Smooth muscle cell (in vitro differentiated cells): Measurements from ENCODE around the gene HSPA1B. TPM values are rescaled to one million over a fixed set of nuclear protein-coding genes. Genes with fewer than 3 reads are reported as not detected.

Experiments used
- DNase-seq: peaks from one replicate; lab custom pipeline; 2025; ENCODE audit not compliant: unreplicated experiment; lab: John Stamatoyannopoulos, UW
- H2AFZ ChIP-seq: fragments of 200-600 bp; sonication (generic); 2 replicates; pipeline ENCODE4 v1.6.0; 2016; ENCODE audit warnings: antibody characterized with exemption, low read depth, mild to moderate bottlenecking
- H3F3A ChIP-seq: fragments of 200-600 bp; sonication (generic); 2 replicates; pipeline ENCODE4 v1.6.0; 2017; ENCODE audit warnings: antibody characterized with exemption, low read depth
- H3K27ac ChIP-seq: fragments of 200-600 bp; sonication (generic); 2 replicates; pipeline ENCODE4 v1.5.1; 2016; ENCODE audit warnings: low read depth, mild to moderate bottlenecking
- H3K27me3 ChIP-seq: fragments of 200-600 bp; sonication (generic); 2 replicates; pipeline ENCODE4 v1.6.1; 2016; ENCODE audit warnings: low read depth, mild to moderate bottlenecking
- H3K36me3 ChIP-seq: fragments of 200-600 bp; sonication (generic); 2 replicates; pipeline ENCODE4 v1.5.1; 2016; ENCODE audit warnings: low read depth
- H3K4me1 ChIP-seq: fragments of 200-600 bp; sonication (generic); 2 replicates; pipeline ENCODE4 v1.5.1; 2016; ENCODE audit warnings: low read depth
- H3K4me2 ChIP-seq: fragments of 200-600 bp; sonication (generic); 2 replicates; pipeline ENCODE4 v1.6.0; 2016; ENCODE audit warnings: mild to moderate bottlenecking
- H3K4me3 ChIP-seq: fragments of 200-600 bp; sonication (generic); 2 replicates; pipeline ENCODE4 v1.5.1; 2016; ENCODE audit warnings: mild to moderate bottlenecking
- H3K79me2 ChIP-seq: fragments of 200-600 bp; sonication (generic); 2 replicates; pipeline ENCODE4 v1.6.0; 2016; ENCODE audit warnings: low read depth, mild to moderate bottlenecking
- H3K9ac ChIP-seq: fragments of 200-600 bp; sonication (generic); 2 replicates; pipeline ENCODE4 v1.6.0; 2016; ENCODE audit warnings: low read depth
- H3K9me3 ChIP-seq: fragments of 200-600 bp; sonication (generic); replicated peaks from 2 replicates; pipeline ENCODE4 v1.5.1; 2016; ENCODE audit warnings: low read depth
- H4K20me1 ChIP-seq: fragments of 200-600 bp; sonication (generic); 2 replicates; pipeline ENCODE4 v1.6.0; 2016; ENCODE audit warnings: low read depth
- CTCF ChIP-seq: fragments of 200-600 bp; sonication (generic); IDR thresholded peaks from 2 replicates; pipeline ENCODE4 v1.5.1; 2017; ENCODE audit warnings: borderline replicate concordance, mild to moderate bottlenecking, antibody characterized with exemption; ENCODE audit not compliant: insufficient read depth, poor library complexity, severe bottlenecking
- WGBS: methylation state at CpG from one replicate; pipeline ENCODE4 v1.1.7; 2016; ENCODE audit warnings: low lambda C conversion rate; 5-methylcytosine and 5-hydroxymethylcytosine counted together
- polyA plus RNA-seq: library from polyadenylated mRNA; unstranded; fragments of >200 nt; fragmentation: Nextera tagmentation; extraction: Ambion mirVana; gene quantifications from 2 replicates; pipeline ENCODE4 v1.2.1, GENCODE V29; 2016
- total RNA-seq: library from RNA; depleted of rRNA; stranded (reverse); fragments of >200 nt; gene quantifications from 2 replicates; pipeline ENCODE4 v1.2.3, GENCODE V29; 2014

Gene HSPA1B
- total and polyA plus RNA-seq, 2 experiments from 2014 or later: 30.7 to 43.1 TPM

GRCh38 chr6:31825553-31825952 lies 2.0 kb upstream of the HSPA1B start:
- TF ChIP-seq CTCF: no peak
- Histone ChIP-seq H3K4me3 (no peak overlapping the region), H2AFZ (no peak overlapping the region), H3K9me3 (no peaks in the 10 kb centered on the region), H3F3A (peaks cover 12% of the 10 kb centered on the region), H3K4me2 (no peak overlapping the region), H3K36me3 (no peaks in the 10 kb centered on the region), H3K27me3 (no peaks in the 10 kb centered on the region), H3K9ac (peak overlapping the region; percentile 46), H3K27ac (peak overlapping the region; percentile 57), H3K4me1 (peaks cover 14% of the 10 kb centered on the region), H4K20me1 (peaks cover 5% of the 10 kb centered on the region), H3K79me2 (peaks cover 7% of the 10 kb centered on the region)
- 56% methylated on average over 4 of the region's 4 CpGs for WGBS
- DNase-seq: no peak

GRCh38 chr6:31826793-31827285 lies 699 bp upstream of the HSPA1B start:
- peak overlapping the region; percentile 8 for H3K9ac ChIP-seq
- TF ChIP-seq CTCF: no peak
- peak overlapping the region; percentile 57 for H3K27ac ChIP-seq
- no peaks in the 10 kb centered on the region for H3K27me3 ChIP-seq
- H3K4me3 ChIP-seq: peak overlapping the region; percentile 62
- 6% methylated on average over 13 of the region's 13 CpGs for WGBS
- peaks cover 12% of the 10 kb centered on the region for H3F3A ChIP-seq
- no peaks in the 10 kb centered on the region for H3K9me3 ChIP-seq
- H3K36me3 ChIP-seq: no peaks in the 10 kb centered on the region
- peak overlapping the region; percentile 78 for H3K4me2 ChIP-seq
- peaks cover 5% of the 10 kb centered on the region for H4K20me1 ChIP-seq
- H3K4me1 ChIP-seq: peaks cover 9% of the 10 kb centered on the region
- DNase-seq: peak; percentile 33
- peaks cover 20% of the 10 kb centered on the region for H3K79me2 ChIP-seq
- peak overlapping the region; percentile 51 for H2AFZ ChIP-seq

- peak; percentile 48 for TF ChIP-seq CTCF
- H3K27ac ChIP-seq: no peak overlapping the region
- peak overlapping the region; percentile 86 for H3K4me3 ChIP-seq
- no peak overlapping the region for H2AFZ ChIP-seq
- H3K27me3 ChIP-seq: no peaks in the 10 kb centered on the region
- peaks cover 5% of the 10 kb centered on the region for H4K20me1 ChIP-seq
- H3K9ac ChIP-seq: peak overlapping the region; percentile 70
- H3K36me3 ChIP-seq: no peaks in the 10 kb centered on the region
- no peaks in the 10 kb centered on the region for H3K9me3 ChIP-seq
- H3F3A ChIP-seq: peaks cover 17% of the 10 kb centered on the region
- H3K4me2 ChIP-seq: peak overlapping the region; percentile 94
- H3K79me2 ChIP-seq: peaks cover 22% of the 10 kb centered on the region
- 2% methylated on average over 14 of the region's 15 CpGs for WGBS
- DNase-seq: no peak
- H3K4me1 ChIP-seq: peaks cover 9% of the 10 kb centered on the region
Measured at GRCh38 chr6:31829633-31830283, 2.2 kb downstream of the HSPA1B start.
